Neural crest cell (in vitro differentiated cells): Measurements from ENCODE around the gene TBX20. TPM values are rescaled to one million over a fixed set of nuclear protein-coding genes. Genes with fewer than 3 reads are reported as not detected.
"Not testable (repeated sequence)": the region's sequence is repeated elsewhere in the genome, so short reads cannot be mapped to it uniquely, and the experiment has no call there.

Experiments
- DNase-seq: peaks from one replicate; pipeline ENCODE4 v3.0.0; 2021; ENCODE audit warnings: low read depth, mixed read lengths, low spot score
- H3K27ac Mint-ChIP-seq: one replicate; pipeline ENCODE4 v1.8.0; 2021; ENCODE audit warnings: mild to moderate bottlenecking, mixed read lengths; ENCODE audit not compliant: unreplicated experiment
- H3K27me3 Mint-ChIP-seq: 2 replicates; pipeline ENCODE4 v1.8.0; 2021; ENCODE audit warnings: low read depth, mild to moderate bottlenecking, mixed read lengths
- H3K36me3 Mint-ChIP-seq: 2 replicates; pipeline ENCODE4 v1.8.0; 2021; ENCODE audit warnings: low read depth, mild to moderate bottlenecking, mixed read lengths
- H3K4me1 Mint-ChIP-seq: 2 replicates; pipeline ENCODE4 v1.8.0; 2021; ENCODE audit warnings: mixed read lengths
- H3K4me3 Mint-ChIP-seq: one replicate; pipeline ENCODE4 v1.8.0; 2021; ENCODE audit warnings: mild to moderate bottlenecking, mixed read lengths
- H3K9me3 Mint-ChIP-seq: 2 replicates; pipeline ENCODE4 v1.8.0; 2021; ENCODE audit warnings: mixed read lengths
- total RNA-seq: library from RNA; stranded (reverse); gene quantifications from 2 replicates; pipeline ENCODE4 v1.2.1, GENCODE V29; 2021
- TF ChIP-seq, protein P1 (sequence below): fragments of 200-600 bp; sonication (generic); conservative IDR thresholded peaks from 2 replicates; pipeline ENCODE4 v1.5.0; 2021; ENCODE audit warnings: antibody characterized with exemption, mild to moderate bottlenecking

TBX20 gene
- total RNA-seq, 1 donor from 2014 or later = 4.6 TPM

DNA sequence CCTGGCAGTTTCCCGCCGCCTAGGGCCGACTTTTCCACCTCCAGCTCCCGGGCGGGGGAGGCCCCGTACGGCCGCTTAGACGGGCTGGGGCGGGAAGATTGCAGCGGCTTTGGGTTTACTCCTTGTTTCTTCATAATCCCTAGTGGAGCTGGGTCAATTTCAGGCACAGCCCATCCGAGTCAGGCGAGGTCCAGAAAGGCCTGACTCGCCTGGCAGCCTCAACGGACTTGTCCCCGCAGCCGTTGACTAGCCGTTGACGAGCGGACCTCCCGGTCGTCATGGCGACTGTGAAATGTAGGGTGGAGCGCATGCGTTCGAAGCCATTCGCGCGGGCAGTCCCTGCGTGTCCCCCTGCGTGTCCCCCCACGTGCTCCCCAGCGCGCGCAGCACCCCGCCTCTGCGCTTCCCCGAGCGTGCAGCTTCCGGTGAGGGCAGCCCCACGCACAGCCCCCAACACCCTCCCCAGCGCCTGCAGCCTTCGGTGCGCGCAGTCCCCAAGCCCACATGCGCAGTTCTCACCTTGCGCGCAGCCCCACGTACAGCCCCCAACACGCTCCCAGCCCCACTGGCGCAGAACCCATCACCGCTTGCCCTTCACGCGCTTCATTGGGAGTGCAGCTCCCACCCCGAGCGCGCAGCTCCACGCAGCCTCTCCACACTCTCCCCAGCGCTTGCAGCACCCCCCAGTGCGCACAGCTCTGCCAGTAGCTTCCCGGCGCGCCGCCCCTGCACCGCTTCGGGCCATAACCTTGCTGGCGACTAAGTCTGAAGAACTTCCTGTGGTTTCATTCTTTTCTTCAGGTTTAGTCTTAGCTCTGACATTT lies 67.8 kb downstream of the TBX20 start:
- DNase-seq = peak; percentile 48
- Mint-ChIP-seq H3K4me3 (peak overlapping the region; percentile 76), H3K36me3 (no peaks in the 10 kb centered on the region), H3K4me1 (peaks cover 14% of the 10 kb centered on the region), H3K27me3 (peaks cover 57% of the 10 kb centered on the region), H3K9me3 (no peaks in the 10 kb centered on the region), H3K27ac (no peak overlapping the region)
- TF ChIP-seq, protein P1, sequence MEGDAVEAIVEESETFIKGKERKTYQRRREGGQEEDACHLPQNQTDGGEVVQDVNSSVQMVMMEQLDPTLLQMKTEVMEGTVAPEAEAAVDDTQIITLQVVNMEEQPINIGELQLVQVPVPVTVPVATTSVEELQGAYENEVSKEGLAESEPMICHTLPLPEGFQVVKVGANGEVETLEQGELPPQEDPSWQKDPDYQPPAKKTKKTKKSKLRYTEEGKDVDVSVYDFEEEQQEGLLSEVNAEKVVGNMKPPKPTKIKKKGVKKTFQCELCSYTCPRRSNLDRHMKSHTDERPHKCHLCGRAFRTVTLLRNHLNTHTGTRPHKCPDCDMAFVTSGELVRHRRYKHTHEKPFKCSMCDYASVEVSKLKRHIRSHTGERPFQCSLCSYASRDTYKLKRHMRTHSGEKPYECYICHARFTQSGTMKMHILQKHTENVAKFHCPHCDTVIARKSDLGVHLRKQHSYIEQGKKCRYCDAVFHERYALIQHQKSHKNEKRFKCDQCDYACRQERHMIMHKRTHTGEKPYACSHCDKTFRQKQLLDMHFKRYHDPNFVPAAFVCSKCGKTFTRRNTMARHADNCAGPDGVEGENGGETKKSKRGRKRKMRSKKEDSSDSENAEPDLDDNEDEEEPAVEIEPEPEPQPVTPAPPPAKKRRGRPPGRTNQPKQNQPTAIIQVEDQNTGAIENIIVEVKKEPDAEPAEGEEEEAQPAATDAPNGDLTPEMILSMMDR = no peak

DNA sequence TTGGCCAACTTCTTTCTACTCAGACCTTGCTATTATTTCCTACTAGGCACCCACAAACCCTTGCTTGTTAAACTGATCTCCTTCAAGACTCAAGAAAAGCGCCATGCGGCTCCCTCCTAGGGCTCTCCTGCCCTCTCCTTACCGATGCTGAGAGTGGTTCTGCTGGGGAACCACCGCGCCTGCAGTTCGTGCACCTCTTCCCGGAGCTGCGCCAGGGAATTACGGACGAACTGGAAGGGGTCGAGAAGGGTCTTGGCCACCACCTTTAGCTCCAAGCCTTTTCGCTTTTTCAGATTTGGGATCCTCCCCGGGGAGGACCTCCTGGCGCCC lies 68.4 kb downstream of the TBX20 start:
- H3K27me3 Mint-ChIP-seq = peaks cover 57% of the 10 kb centered on the region
- H3K27ac Mint-ChIP-seq, H3K9me3 Mint-ChIP-seq, H3K36me3 Mint-ChIP-seq, DNase-seq: not testable (repeated sequence)
- peak overlapping the region; percentile 76 for H3K4me3 Mint-ChIP-seq
- peaks cover 14% of the 10 kb centered on the region for H3K4me1 Mint-ChIP-seq

GRCh38 chr7:35184961-35185360 lies 68.9 kb downstream of the TBX20 start:
- not testable (repeated sequence) for H3K27ac Mint-ChIP-seq, DNase-seq, H3K36me3 Mint-ChIP-seq, H3K9me3 Mint-ChIP-seq
- peak overlapping the region; percentile 76 for H3K4me3 Mint-ChIP-seq
- peaks cover 55% of the 10 kb centered on the region for H3K27me3 Mint-ChIP-seq
- peaks cover 14% of the 10 kb centered on the region for H3K4me1 Mint-ChIP-seq

- H3K4me3 Mint-ChIP-seq = peak overlapping the region; percentile 57
- H3K27ac Mint-ChIP-seq, H3K36me3 Mint-ChIP-seq, DNase-seq, H3K9me3 Mint-ChIP-seq: not testable (repeated sequence)
- peaks cover 45% of the 10 kb centered on the region for H3K27me3 Mint-ChIP-seq
- peaks cover 14% of the 10 kb centered on the region for H3K4me1 Mint-ChIP-seq
Observed at GRCh38 chr7:35183873-35184503, 69.9 kb downstream of the TBX20 start.

DNA sequence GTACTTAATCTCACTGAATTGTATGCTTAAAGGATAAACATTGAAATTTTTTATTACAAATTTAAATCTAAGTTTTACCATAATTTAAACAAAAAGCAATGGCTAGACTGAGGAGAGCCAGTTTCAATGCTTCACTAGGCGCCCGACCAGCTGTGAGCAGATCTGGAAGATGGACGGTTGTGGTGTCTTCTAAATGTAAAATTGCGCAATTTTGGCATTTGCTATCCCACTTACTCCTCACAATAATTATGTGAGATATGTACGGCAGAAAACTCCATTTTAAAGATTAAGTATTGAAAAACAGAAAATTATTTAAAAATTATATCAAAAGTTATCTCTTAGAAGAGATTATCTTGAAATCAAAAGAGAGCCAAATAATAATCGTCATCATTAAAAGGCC lies 73.2 kb downstream of the TBX20 start:
- DNase-seq, H3K9me3 Mint-ChIP-seq, H3K27ac Mint-ChIP-seq, H3K36me3 Mint-ChIP-seq, H3K4me1 Mint-ChIP-seq, H3K4me3 Mint-ChIP-seq: not testable (repeated sequence)
- H3K27me3 Mint-ChIP-seq = peaks cover 18% of the 10 kb centered on the region

DNA sequence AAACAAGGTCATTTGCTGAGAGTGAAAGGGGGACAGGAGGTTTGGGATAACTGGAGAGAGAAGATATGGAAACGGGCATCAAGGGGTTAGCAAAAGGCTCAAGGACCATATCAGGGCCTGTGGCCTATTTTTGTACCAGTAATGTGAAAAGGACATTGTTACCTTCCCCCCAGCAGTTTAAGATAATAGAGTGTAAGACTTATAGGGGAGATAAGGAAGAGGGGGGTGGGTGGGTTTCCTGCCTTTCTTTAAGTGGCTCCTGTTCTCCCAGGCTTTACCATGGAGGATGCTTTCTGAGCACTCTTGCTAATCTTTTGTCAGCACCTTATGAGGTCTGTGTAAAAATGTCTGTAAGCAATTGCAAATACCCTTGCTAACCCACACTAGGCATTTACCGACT lies 80.7 kb downstream of the TBX20 start:
- H3K36me3 Mint-ChIP-seq, H3K9me3 Mint-ChIP-seq, H3K4me1 Mint-ChIP-seq, H3K27ac Mint-ChIP-seq, H3K4me3 Mint-ChIP-seq, H3K27me3 Mint-ChIP-seq, DNase-seq: not testable (repeated sequence)

DNA sequence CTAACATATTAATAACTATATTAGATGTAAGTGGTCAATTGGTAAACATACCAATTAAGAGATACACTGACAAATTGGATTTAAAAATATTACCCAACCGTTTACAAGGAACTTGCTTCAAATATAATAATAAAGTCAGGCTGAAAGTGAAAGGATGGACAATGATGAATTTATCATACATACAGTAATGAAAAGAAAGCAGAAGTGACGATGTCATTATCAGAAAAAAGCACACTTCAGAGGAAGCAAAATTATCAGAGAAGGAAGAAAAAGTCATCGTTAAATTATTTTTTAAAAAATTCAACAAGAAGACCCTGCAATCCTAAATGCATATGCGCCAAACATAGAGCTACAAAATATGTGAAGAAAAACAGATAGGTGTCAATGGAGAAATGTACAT lies 81.8 kb downstream of the TBX20 start:
- not testable (repeated sequence) for H3K27me3 Mint-ChIP-seq, DNase-seq, H3K27ac Mint-ChIP-seq, H3K9me3 Mint-ChIP-seq, H3K4me1 Mint-ChIP-seq, H3K36me3 Mint-ChIP-seq, H3K4me3 Mint-ChIP-seq

- not testable (repeated sequence) for DNase-seq, H3K27ac Mint-ChIP-seq, H3K9me3 Mint-ChIP-seq, H3K36me3 Mint-ChIP-seq, H3K4me3 Mint-ChIP-seq, H3K27me3 Mint-ChIP-seq, H3K4me1 Mint-ChIP-seq
Observed at GRCh38 chr7:35167658-35168057, 86.2 kb downstream of the TBX20 start.

DNA sequence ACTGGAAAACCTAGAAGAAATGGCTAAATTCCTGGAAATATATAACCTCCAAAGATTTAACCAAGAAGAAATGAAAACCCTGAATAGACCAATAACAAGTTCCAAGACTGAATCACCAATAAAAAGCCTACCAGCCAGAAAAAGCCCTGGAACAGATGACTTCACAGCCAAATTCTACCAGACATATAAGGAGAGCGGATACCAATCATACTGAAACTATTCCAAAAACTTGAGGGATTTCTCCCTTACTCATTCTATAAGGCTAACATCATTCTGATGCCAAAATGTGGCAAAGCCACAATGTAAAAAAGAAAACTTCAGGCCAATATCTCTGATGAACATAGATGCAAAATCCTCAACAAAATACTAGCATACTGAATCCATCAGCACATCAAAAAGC lies 86.7 kb downstream of the TBX20 start:
- not testable (repeated sequence) for H3K9me3 Mint-ChIP-seq, H3K27ac Mint-ChIP-seq, H3K4me1 Mint-ChIP-seq, DNase-seq, H3K27me3 Mint-ChIP-seq, H3K4me3 Mint-ChIP-seq, H3K36me3 Mint-ChIP-seq

DNA sequence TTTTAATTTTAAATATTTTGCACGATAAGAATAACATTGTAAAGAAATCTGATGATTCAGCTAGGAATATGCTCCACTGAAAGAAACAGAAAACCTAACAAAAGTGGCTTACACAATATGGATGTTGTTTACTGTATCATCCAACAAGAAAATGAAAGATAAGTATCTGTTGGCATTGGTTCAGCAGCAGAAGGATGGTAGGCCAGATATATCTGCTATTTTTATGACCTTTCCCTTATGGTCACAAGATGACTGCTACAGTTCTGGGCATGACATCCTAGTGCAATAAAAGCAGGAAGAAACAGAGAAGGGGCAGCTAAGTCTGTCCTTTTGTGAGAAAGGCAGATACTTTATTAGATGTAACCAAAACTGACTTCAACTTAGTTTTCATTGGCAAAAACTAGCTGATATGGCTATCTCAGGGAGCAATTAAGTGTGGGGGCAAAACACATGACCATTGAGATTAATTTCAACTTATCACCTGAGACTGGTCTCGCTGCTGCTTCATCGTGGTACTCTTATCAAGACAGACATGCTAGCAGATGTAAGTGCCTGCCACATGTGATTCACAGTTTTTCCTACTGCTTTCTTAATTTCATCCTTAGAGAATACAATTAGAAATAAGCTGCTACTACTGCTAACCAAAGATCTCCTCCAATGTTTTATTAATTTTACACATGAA lies 92.7 kb downstream of the TBX20 start:
- not testable (repeated sequence) for H3K27ac Mint-ChIP-seq, H3K36me3 Mint-ChIP-seq, H3K27me3 Mint-ChIP-seq

More for the DNA sequence above, 92.7 kb downstream of the TBX20 start:
- H3K9me3 Mint-ChIP-seq, H3K4me1 Mint-ChIP-seq, H3K4me3 Mint-ChIP-seq, DNase-seq: not testable (repeated sequence)
